Measurements from ENCODE around the gene TUBA4A.

GRCh38 chr2:219302412-219302968, 48.8 kb upstream of the TUBA4A start:
- TF ChIP-seq EZH2phosphoT487 (IDR thresholded peaks at IDR 0.05; ENCODE audit: unreplicated experiment): no peak
- TF ChIP-seq, protein P1, sequence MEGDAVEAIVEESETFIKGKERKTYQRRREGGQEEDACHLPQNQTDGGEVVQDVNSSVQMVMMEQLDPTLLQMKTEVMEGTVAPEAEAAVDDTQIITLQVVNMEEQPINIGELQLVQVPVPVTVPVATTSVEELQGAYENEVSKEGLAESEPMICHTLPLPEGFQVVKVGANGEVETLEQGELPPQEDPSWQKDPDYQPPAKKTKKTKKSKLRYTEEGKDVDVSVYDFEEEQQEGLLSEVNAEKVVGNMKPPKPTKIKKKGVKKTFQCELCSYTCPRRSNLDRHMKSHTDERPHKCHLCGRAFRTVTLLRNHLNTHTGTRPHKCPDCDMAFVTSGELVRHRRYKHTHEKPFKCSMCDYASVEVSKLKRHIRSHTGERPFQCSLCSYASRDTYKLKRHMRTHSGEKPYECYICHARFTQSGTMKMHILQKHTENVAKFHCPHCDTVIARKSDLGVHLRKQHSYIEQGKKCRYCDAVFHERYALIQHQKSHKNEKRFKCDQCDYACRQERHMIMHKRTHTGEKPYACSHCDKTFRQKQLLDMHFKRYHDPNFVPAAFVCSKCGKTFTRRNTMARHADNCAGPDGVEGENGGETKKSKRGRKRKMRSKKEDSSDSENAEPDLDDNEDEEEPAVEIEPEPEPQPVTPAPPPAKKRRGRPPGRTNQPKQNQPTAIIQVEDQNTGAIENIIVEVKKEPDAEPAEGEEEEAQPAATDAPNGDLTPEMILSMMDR (conservative IDR thresholded peaks at IDR 0.05; ENCODE audit: low read depth in 2 of 2): no peak
